Right lobe of liver (tissue), 6 donors: ENCODE results near the gene XPR1. TPM values are rescaled to one million over a fixed set of nuclear protein-coding genes. Genes with fewer than 3 reads are reported as not detected.

Experiments used
- ATAC-seq, 4 donors: fragments of 200-7000 bp; cut with Tn5 transposase; one replicate each; pipeline ENCODE4 v1.9.1; 2020; ENCODE audit warnings: mild to moderate bottlenecking in 4 of 4, moderate library complexity in 4 of 4
- DNase-seq, 3 donors: peaks; one replicate each; pipeline ENCODE4 v3.0.0-alpha.2; 2020
- H3K27ac ChIP-seq, 3 donors: fragments of 200-600 bp; one replicate each; pipeline ENCODE4 v1.8.0; 2022
- H3K27me3 ChIP-seq, 2 donors: fragments of 200-600 bp; one replicate each; pipeline ENCODE4 v1.8.0; 2022
- H3K36me3 ChIP-seq, 4 donors: fragments of 200-600 bp; sonication (generic) in 1 of 4; one replicate each; pipeline versions ENCODE4 v1.5.1 to v1.8.0; 2017 to 2022; ENCODE audit warnings: control low read depth in 1 of 4
- H3K4me1 ChIP-seq, 4 donors: fragments of 200-600 bp; sonication (generic) in 1 of 4; one replicate each; pipeline versions ENCODE4 v1.5.1 to v1.8.0; 2017 to 2022; ENCODE audit warnings: control low read depth in 1 of 4
- H3K4me3 ChIP-seq, 3 donors: fragments of 200-600 bp; one replicate each; pipeline ENCODE4 v1.8.0; 2022
- H3K9me3 ChIP-seq, 4 donors: fragments of 200-600 bp; sonication (generic) in 1 of 4; one replicate each; pipeline versions ENCODE4 v1.5.1 to v1.8.0; 2017 to 2022; ENCODE audit warnings: control low read depth in 1 of 4
- CTCF ChIP-seq, 4 donors: fragments of 200-600 bp in 3 of 4; fragments of 450-650 bp in 1 of 4; IDR thresholded peaks; one replicate each; pipeline versions ENCODE4 v1.5.1 to v1.8.0; 2016 to 2022; ENCODE audit warnings: antibody characterized with exemption in 4 of 4, mild to moderate bottlenecking in 2 of 4
- POLR2A ChIP-seq: fragments of 450-650 bp; IDR thresholded peaks from one replicate; pipeline ENCODE4 v1.6.1; 2017; ENCODE audit warnings: antibody characterized with exemption, mild to moderate bottlenecking
- WGBS: methylation state at CpG from one replicate; pipeline ENCODE4 v1.1.6; 2018; ENCODE audit warnings: low coverage, low lambda C conversion rate; ENCODE audit not compliant: insufficient coverage; ENCODE audit errors: missing lambda C conversion rate; 5-methylcytosine and 5-hydroxymethylcytosine counted together
- intact Hi-C, 2 donors: fragments of 100-400 bp; cut with DNase I; formaldehyde crosslinking; loops; one replicate each; pipeline versions ENCODE4 v1.11.2 to v1.14.1; 2022
- total RNA-seq, 6 experiments: library from RNA; depleted of rRNA in 2 of 6; stranded (reverse); fragments of >200 nt in 2 of 6; fragmentation: NEBNext Ultra II Directional in 3 of 6; extraction: Animal tissue kit (Norgen Biotek cat#: 25700) in 3 of 6; gene quantifications; one replicate each; pipeline versions ENCODE4 v1.1.0 to v1.2.4, GENCODE V29; 2016 to 2023
- donor health status: DM: no; HTN: yes; CAD: no.
- donor health status: DM: no; HTN: no; CAD: no.
- donor health status: DM: no; HTN: no; CAD: no.
- donor health status: DM: no; HTN: yes; CAD: no.
- donor health status: DM: no; HTN: yes; CAD: no.

Gene XPR1
- total RNA-seq, 6 experiments from 2014 or later: 5.9 to 10.0 (median 9.0) TPM

GRCh38 chr1:180646093-180646492 lies 14.3 kb downstream of the XPR1 start:
- 78% methylated on average over 3 of the region's 5 CpGs for WGBS
- no peaks in the 10 kb centered on the region for H3K9me3 ChIP-seq
- DNase-seq: no peak

GRCh38 chr1:180646547-180646946 lies 14.7 kb downstream of the XPR1 start:
- no peak for DNase-seq
- intact Hi-C loops: no loop called here
- Histone ChIP-seq H3K9me3 (no peaks in the 10 kb centered on the region), H3K27me3 (no peaks in the 10 kb centered on the region), H3K36me3 (no peaks in the 10 kb centered on the region), H3K27ac (no peak overlapping the region), H3K4me1 (peaks cover 0 to 4% (median 0%) of the 10 kb centered on the region in 4 donors), H3K4me3 (no peak overlapping the region)
- 95% methylated on average over 4 of the region's 4 CpGs for WGBS
- TF ChIP-seq CTCF (IDR thresholded peaks at IDR 0.05): no peak
- no peak for TF ChIP-seq POLR2A
- no peak for ATAC-seq

More at GRCh38 chr1:180646093-180646492, 14.3 kb downstream of the XPR1 start:
- peaks cover 0 to 4% (median 0%) of the 10 kb centered on the region in 4 donors for H3K4me1 ChIP-seq
- intact Hi-C loops: no loop called here
- H3K4me3 ChIP-seq: no peak overlapping the region
- no peak overlapping the region for H3K27ac ChIP-seq
- TF ChIP-seq POLR2A: no peak
- H3K36me3 ChIP-seq: no peaks in the 10 kb centered on the region
- no peak for ATAC-seq
- no peaks in the 10 kb centered on the region for H3K27me3 ChIP-seq

DNA sequence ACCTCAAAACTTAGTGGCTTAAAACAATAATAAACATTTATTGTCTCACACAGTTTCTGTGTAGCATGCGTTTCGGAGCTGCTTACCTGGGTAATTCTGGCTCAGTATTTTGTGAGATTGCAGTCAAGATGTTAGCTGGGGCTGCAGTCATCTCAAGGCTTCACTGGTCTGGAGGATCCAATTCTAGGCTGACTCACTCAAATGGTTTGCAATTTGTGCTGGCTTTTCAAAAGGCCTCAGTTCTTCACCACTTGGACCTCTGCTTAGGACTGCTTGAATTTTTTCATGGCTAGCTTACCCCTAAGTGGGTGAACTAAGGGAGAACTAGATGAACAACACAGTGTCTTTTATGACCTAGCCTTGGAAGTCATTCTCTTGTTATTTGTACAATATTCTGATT lies 21.0 kb downstream of the XPR1 start:
- H3K27me3 ChIP-seq: no peaks in the 10 kb centered on the region
- intact Hi-C loops: no loop called here
- H3K4me3 ChIP-seq: no peak overlapping the region
- H3K36me3 ChIP-seq: no peaks in the 10 kb centered on the region
- DNase-seq (no peak), ATAC-seq (no peak)
- 91% methylated on average over 2 of the region's 2 CpGs for WGBS
- no peaks in the 10 kb centered on the region for H3K9me3 ChIP-seq
- H3K4me1 ChIP-seq: no peaks in the 10 kb centered on the region
- no peak for TF ChIP-seq POLR2A
- no peak for TF ChIP-seq CTCF (IDR thresholded peaks at IDR 0.05)
- H3K27ac ChIP-seq: no peak overlapping the region

- no peak for ATAC-seq
- no peaks in the 10 kb centered on the region for H3K4me1 ChIP-seq
Observed at GRCh38 chr1:180662709-180663108, 30.9 kb downstream of the XPR1 start.

GRCh38 chr1:180670681-180671080 lies 38.9 kb downstream of the XPR1 start:
- intact Hi-C loops: no loop called here
- no peaks in the 10 kb centered on the region for H3K9me3 ChIP-seq
- H3K27ac ChIP-seq: no peak overlapping the region
- DNase-seq (no peak), ATAC-seq (no peak)
- H3K27me3 ChIP-seq: no peaks in the 10 kb centered on the region
- peaks cover 0 to 4% (median 0%) of the 10 kb centered on the region in 4 donors for H3K4me1 ChIP-seq
- WGBS: 88% methylated on average over 1 of the region's 1 CpG
- no peaks in the 10 kb centered on the region for H3K36me3 ChIP-seq
- no peak for TF ChIP-seq POLR2A
- TF ChIP-seq CTCF (IDR thresholded peaks at IDR 0.05): no peak
- H3K4me3 ChIP-seq: no peak overlapping the region

More at GRCh38 chr1:180662709-180663108, 30.9 kb downstream of the XPR1 start:
- DNase-seq: no peak
- intact Hi-C loops: no loop called here
- H3K4me3 ChIP-seq: no peak overlapping the region
- no peak overlapping the region for H3K27ac ChIP-seq
- no peaks in the 10 kb centered on the region for H3K36me3 ChIP-seq
- no peaks in the 10 kb centered on the region for H3K9me3 ChIP-seq
- TF ChIP-seq POLR2A: no peak
- no peak for TF ChIP-seq CTCF (IDR thresholded peaks at IDR 0.05)
- no peaks in the 10 kb centered on the region for H3K27me3 ChIP-seq
